ENCODE results near the gene CEND1.

CEND1 gene

GRCh38 chr11:760236-760635 lies 29.7 kb downstream of the CEND1 start:
- no peak overlapping the region for H3K4me3 ChIP-seq (ENCODE audit: low read depth, low read length)
- TF ChIP-seq CTCF (IDR thresholded peaks at IDR 0.05; ENCODE audit: borderline replicate concordance, insufficient read depth, low read depth, low read length): no peak

- no peak for TF ChIP-seq CTCF (IDR thresholded peaks at IDR 0.05; ENCODE audit: borderline replicate concordance, insufficient read depth, low read depth, low read length)
- H3K4me3 ChIP-seq (ENCODE audit: low read depth, low read length): no peak overlapping the region
Observed at GRCh38 chr11:749731-750130, 40.2 kb downstream of the CEND1 start.

GRCh38 chr11:748007-748359 lies 41.9 kb downstream of the CEND1 start:
- TF ChIP-seq CTCF (IDR thresholded peaks at IDR 0.05; ENCODE audit: borderline replicate concordance, insufficient read depth, low read depth, low read length): no peak

GRCh38 chr11:747158-748006 lies 42.5 kb downstream of the CEND1 start, which contains the start of gene TALDO1:
TSS of gene TALDO1 (plus strand) at chr11:747464. CDS start at chr11:747482, 18 bp downstream.
- peak; percentile 25; the same call in 1 of the 2 replicates for TF ChIP-seq CTCF (IDR thresholded peaks at IDR 0.05; ENCODE audit: borderline replicate concordance, insufficient read depth, low read depth, low read length)
- H3K4me3 ChIP-seq (ENCODE audit: low read depth, low read length): peak within 1 kb of the TSS; percentile 98

More at GRCh38 chr11:748007-748359, 41.9 kb downstream of the CEND1 start:
- H3K4me3 ChIP-seq (ENCODE audit: low read depth, low read length): peak overlapping the region; percentile 98

GRCh38 chr11:746289-747157 lies 43.4 kb downstream of the CEND1 start:
- TF ChIP-seq CTCF (IDR thresholded peaks at IDR 0.05; ENCODE audit: borderline replicate concordance, insufficient read depth, low read depth, low read length): no peak
- H3K4me3 ChIP-seq (ENCODE audit: low read depth, low read length): peak overlapping the region; percentile 98

GRCh38 chr11:745428-745827 lies 44.5 kb downstream of the CEND1 start:
- no peak overlapping the region for H3K4me3 ChIP-seq (ENCODE audit: low read depth, low read length)
- no peak for TF ChIP-seq CTCF (IDR thresholded peaks at IDR 0.05; ENCODE audit: borderline replicate concordance, insufficient read depth, low read depth, low read length)

Measured in GM12875 (cell line).